HG03457 (cell line): ENCODE measurements around the gene DCLRE1B.

Experiments used
- ATAC-seq: cut with Tn5 transposase; IDR thresholded peaks from one replicate; pipeline ENCODE4 v1.9.1; 2021; ENCODE audit warnings: moderate number of reproducible peaks; ENCODE audit not compliant: unreplicated experiment

Gene DCLRE1B

GRCh38 chr1:113886417-113887401 lies 18.4 kb upstream of the DCLRE1B start:
- no peak for ATAC-seq

- no peak for ATAC-seq
Observed at GRCh38 chr1:113887402-113888175, 17.5 kb upstream of the DCLRE1B start, which contains the start of gene BCL2L15. TSS of gene BCL2L15 (minus strand) at chr1:113887581. CDS start at chr1:113887375, 206 bp downstream.

GRCh38 chr1:113890816-113891215 lies 14.3 kb upstream of the DCLRE1B start:
- no peak for ATAC-seq

DNA sequence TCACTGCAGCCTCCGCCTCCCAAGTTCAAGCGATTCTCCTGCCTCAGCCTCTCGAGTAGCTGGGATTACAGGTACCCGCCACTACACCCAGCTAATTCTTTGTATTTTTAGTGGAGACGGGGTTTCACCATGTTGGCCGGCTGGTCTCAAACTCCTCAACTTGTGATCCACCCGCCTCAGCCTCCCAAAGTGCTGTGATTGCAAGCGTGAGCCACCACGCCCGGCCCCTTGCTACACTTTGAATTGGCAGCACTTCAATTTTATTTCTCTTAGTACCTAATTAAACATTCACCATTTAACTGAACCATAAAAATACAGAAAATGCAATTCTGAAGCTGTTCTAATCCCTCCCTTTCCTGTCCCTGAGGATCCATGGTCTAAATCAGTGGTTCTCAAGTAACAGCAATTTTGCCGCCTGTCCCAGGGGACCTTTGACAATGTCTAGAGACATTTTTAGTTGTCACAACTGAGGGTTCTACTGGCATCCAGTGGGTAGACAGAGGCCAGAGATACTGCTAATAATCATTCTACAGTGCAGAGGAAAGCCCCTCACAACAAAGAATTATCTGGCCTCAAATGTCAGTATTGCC lies 13.4 kb upstream of the DCLRE1B start:
- no peak for ATAC-seq

GRCh38 chr1:113893267-113893666 lies 11.9 kb upstream of the DCLRE1B start:
- no peak for ATAC-seq

DNA sequence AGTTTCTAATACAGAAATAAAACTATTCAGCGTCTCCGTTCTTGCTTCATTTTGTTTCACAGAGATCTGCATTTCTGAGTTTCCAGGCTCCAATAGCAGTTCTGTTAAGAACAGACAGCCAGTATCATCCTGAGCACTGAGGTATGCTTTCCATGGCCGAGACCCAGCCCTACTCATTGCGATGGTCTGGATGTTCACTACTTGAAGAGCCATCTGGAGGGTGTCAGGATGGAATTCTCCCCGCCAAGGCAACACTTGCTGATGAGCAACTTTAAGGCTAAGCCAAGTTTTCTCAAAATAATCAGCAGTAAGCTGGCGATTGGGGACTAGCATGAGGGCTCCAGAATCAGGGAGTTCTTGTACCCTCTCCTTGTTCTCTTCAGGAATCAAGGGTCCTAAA lies 10.0 kb upstream of the DCLRE1B start:
- ATAC-seq = no peak

GRCh38 chr1:113895961-113896360 lies 9.2 kb upstream of the DCLRE1B start:
- no peak for ATAC-seq

DNA sequence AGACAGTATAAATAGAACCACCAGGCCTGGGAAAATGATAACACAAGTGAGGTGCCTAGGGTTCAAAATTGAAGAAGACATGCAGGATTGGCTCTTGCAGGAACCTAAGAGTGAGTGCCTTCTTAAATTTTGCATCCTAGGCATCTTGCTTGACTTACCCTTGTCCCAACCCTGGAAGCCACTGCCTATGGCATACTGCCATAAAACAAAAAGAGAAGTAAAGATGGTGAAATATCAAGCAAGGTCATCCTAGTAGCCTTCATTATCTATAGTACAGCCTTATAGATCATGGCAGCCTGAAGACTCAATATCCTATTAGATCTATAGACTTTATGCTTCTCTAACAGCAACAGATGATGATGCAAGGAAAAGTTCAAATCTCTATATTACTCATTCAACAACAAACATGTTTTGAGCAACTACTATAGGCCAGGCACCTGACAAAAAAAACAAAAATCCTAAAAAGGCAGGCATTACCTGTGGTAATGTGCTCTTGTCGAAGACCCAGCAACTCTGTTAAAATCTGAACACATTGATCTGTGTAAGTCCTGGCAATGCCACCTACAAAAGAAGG lies 6.8 kb upstream of the DCLRE1B start:
- ATAC-seq = no peak

- ATAC-seq = no peak
Observed at GRCh38 chr1:113899111-113899510, 6.0 kb upstream of the DCLRE1B start.

GRCh38 chr1:113901191-113901590 lies 3.9 kb upstream of the DCLRE1B start:
- no peak for ATAC-seq

GRCh38 chr1:113903501-113904292 lies 1.4 kb upstream of the DCLRE1B start:
- ATAC-seq = no peak

- ATAC-seq = peak; percentile 15
Observed at GRCh38 chr1:113904293-113904673, 843 bp upstream of the DCLRE1B start.

DNA sequence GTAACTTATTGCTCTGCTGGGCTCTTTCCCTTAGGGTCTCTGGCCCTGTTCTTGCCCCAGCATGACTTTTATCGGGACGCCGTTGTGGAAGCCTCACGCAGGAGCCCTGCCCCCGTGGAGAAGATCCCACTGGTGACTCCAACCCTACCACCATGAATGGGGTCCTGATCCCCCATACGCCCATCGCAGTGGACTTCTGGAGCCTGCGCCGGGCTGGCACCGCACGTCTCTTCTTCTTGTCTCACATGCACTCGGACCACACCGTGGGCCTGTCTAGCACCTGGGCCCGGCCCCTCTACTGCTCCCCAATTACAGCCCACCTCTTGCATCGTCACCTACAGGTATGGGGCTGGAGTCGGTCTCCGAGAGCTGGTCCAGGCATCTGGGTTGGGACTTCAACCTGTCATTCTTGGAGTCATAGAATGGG lies 322 bp downstream of the DCLRE1B start:
- ATAC-seq = peak; percentile 2

GRCh38 chr1:113912594-113913311 lies 7.6 kb downstream of the DCLRE1B start:
- ATAC-seq = no peak

DNA sequence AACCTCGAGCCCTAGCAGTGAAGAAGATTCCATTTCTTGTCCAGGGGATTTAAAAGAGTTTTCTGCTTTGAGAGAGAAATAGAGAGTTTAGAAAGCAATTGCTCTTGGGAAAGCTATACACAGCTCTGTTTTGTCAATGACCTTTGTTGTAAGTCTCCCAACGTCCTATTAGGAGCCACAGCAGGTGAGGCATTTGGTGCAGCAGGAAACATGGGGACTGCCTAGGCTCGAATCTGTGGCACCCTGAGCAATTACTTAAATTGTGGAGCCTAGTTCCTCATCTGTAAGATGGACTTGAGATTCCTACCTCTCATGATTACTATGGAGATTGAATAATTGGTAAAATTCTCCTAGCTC lies 8.2 kb downstream of the DCLRE1B start:
- ATAC-seq = no peak

DNA sequence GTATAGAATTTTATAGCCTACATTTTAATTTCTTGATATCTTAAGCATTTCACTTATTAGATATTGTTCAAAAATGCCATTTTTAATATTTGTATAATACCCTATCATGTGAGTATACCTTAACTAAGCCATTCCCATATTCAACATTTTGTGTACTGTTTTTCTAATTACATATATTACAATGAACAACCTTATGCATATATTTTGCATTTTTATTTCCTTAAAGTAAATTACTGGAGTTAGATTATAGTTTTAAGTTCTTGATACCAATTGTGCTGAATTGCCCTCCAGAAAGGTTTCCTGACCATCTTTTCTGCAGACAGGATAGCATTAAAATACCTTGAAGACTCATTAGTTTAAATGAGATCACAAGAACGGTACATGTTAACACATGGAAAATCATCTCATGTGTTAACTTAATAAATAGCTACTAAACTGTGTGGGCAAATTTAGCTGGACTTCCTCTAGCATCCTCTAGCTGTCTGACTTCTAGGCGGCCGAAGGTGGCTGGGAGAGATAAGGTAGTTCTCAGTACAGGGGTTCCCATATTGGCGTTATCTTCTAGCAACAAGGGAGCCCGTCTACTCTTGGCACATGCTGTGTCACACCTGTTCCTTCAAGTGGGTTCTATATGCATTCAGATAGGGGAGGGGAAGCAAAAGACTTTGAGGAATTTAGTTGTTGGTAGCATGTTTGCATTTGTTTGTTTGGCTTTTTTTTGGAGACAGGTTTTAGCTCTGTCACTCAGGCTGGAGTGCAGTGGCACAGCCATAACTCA lies 8.9 kb downstream of the DCLRE1B start:
- ATAC-seq = no peak

DNA sequence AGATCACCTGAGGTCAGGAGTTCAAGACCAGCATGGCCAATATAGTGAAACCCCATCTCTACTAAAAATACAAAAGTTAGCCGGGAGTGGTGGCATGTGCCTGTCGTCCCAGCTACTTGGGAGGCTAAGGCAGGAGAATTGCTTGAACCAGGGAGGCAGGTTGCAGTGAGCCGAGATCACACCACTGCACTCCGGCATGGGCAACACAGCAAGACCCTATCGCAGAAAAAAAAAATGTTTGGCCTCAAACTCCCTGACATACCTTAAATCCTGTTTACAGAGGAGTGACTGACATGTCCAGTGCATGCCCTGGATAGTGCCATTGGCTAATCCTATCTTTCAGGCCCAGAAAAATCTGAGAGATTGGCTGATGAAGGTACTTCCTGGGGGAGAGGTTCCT lies 11.8 kb downstream of the DCLRE1B start:
- ATAC-seq = no peak

DNA sequence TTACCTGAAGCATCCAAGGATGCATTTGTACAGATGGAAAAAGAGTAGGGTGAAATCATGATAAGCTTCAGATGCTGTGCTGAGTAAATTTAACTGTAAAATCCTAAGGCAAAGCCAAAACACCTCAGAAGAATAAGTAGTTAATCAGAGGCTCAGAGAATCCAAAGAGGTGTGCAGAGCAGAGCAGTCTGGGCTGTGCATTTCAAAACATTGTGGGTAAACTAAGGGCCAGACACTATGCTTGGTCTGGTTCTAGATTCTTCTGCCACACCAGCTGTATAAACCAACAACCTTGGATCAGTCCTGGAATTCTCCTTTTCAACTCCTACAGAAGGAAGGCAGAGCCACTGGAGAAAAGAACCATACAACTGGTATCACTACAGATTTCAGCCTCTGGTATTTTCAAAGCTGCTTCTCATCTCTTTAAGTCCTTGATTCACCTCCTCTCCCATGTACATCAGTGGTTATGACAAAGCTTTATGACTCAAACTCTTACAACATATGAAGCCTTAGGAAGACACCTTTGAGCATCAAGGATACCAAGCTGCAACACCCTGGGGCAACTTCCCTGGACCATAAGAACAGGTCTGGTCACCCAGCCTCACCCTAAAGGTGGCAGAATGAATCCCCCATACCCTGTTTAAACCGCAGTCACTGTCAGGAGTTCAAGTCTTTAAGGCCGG lies 12.4 kb downstream of the DCLRE1B start:
- ATAC-seq = no peak
